ENCODE data around the gene CBARP. TPM values are rescaled to one million over a fixed set of nuclear protein-coding genes. Genes with fewer than 3 reads are reported as not detected.

CBARP gene
- total RNA-seq, 1 donor from 2014 or later, result 1.2 TPM

DNA sequence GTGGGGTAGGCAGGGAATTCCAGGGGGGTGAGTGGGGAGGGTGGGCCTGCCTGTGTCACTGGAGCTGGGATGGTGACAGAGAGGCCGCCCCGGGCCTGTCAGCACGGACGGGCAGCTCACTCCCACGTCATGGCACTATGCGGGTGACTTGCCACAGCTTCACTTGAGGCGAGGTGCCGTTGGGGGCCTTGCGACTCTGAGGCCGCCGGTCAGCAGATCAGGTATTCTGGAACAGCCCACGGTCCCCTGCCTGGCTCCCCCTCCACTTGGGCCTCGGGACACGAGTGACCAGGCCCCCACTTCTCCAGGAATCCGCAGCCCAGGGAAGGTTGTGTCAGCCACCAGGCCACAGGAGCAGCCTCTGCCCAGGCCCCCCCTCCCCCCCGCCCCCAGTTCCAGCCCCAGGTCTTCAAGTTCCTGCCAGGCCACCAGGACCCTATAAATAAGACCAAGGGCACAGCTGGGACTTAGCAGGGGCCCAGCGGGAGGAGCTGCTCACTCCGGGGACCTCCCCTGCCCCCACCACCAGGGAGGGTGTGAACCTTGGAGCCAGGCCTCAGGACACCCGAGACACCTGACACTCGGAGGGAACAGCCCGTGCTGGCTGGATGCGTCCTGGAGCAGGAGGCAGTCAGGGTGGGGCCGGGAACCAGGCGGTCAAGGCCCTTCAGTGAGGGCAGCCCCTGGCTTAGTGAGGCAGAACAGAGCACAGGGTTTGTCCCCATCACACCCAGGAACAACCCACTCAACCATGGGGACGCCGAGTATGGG, 7.9 kb upstream of the CBARP start:
- no peak for DNase-seq (ENCODE audit: low spot score)
- no peak overlapping the region for H3K4me2 ChIP-seq
- H3K27ac ChIP-seq, result no peak overlapping the region
- H3K9ac ChIP-seq, result no peak overlapping the region
- Mint-ChIP-seq H3K9me3 (no peaks in the 10 kb centered on the region), H3K36me3 (no peaks in the 10 kb centered on the region), H3K4me1 (peaks cover 23% of the 10 kb centered on the region), H3K27ac (no peak overlapping the region), H3K4me3 (no peak overlapping the region), H3K27me3 (ENCODE audit: insufficient read depth, low read depth) (peaks cover 5% of the 10 kb centered on the region)
- peaks cover 18% of the 10 kb centered on the region for H3K79me2 ChIP-seq (ENCODE audit: low read depth)
- no peaks in the 10 kb centered on the region for H3K36me3 ChIP-seq
- H3K4me1 ChIP-seq, result peaks cover 8% of the 10 kb centered on the region
- H3K9me3 ChIP-seq (ENCODE audit: low read depth), result no peaks in the 10 kb centered on the region
- H3F3A ChIP-seq (ENCODE audit: low read depth), result peaks cover 42% of the 10 kb centered on the region
- H4K20me1 ChIP-seq (ENCODE audit: low read depth), result peaks cover 39% of the 10 kb centered on the region
- H3K4me3 ChIP-seq, result no peak overlapping the region
- no peak overlapping the region for H2AFZ ChIP-seq (replicated peaks)
- H3K27me3 ChIP-seq, result peaks cover 4% of the 10 kb centered on the region
- TF ChIP-seq EZH2 (IDR thresholded peaks at IDR 0.05), result no peak
- TF ChIP-seq CTCF (IDR thresholded peaks at IDR 0.05), result no peak
- no peak for TF ChIP-seq EZH2phosphoT487 (IDR thresholded peaks at IDR 0.05)

GRCh38 chr19:1244693-1245451, 7.1 kb upstream of the CBARP start:
- no peaks in the 10 kb centered on the region for H3K36me3 Mint-ChIP-seq
- Histone ChIP-seq H4K20me1 (ENCODE audit: low read depth) (peaks cover 39% of the 10 kb centered on the region), H3K79me2 (ENCODE audit: low read depth) (peaks cover 10% of the 10 kb centered on the region), H3K9ac (no peak overlapping the region), H3K4me1 (peaks cover 10% of the 10 kb centered on the region), H3K4me2 (no peak overlapping the region), H3K27ac (no peak overlapping the region), H3K27me3 (peaks cover 7% of the 10 kb centered on the region), H3K36me3 (no peaks in the 10 kb centered on the region), H3K4me3 (no peak overlapping the region), H3K9me3 (ENCODE audit: low read depth) (no peaks in the 10 kb centered on the region), H2AFZ (replicated peaks) (no peak overlapping the region), H3F3A (ENCODE audit: low read depth) (peaks cover 42% of the 10 kb centered on the region)
- peak overlapping the region; percentile 76 for H3K4me3 Mint-ChIP-seq
- H3K27me3 Mint-ChIP-seq (ENCODE audit: insufficient read depth, low read depth), result peaks cover 5% of the 10 kb centered on the region
- TF ChIP-seq EZH2 (IDR thresholded peaks at IDR 0.05), result no peak
- no peak for TF ChIP-seq CTCF (IDR thresholded peaks at IDR 0.05)
- TF ChIP-seq EZH2phosphoT487 (IDR thresholded peaks at IDR 0.05), result no peak
- no peaks in the 10 kb centered on the region for H3K9me3 Mint-ChIP-seq
- H3K4me1 Mint-ChIP-seq, result peaks cover 26% of the 10 kb centered on the region
- DNase-seq (ENCODE audit: low spot score), result no peak
- H3K27ac Mint-ChIP-seq, result no peak overlapping the region

GRCh38 chr19:1243768-1244692, 6.2 kb upstream of the CBARP start:
- H3K36me3 ChIP-seq, result no peaks in the 10 kb centered on the region
- H3K79me2 ChIP-seq (ENCODE audit: low read depth), result peaks cover 8% of the 10 kb centered on the region
- peak; percentile 89 for DNase-seq (ENCODE audit: low spot score)
- Mint-ChIP-seq H3K4me3 (peak overlapping the region; percentile 89), H3K27me3 (ENCODE audit: insufficient read depth, low read depth) (peaks cover 7% of the 10 kb centered on the region), H3K9me3 (no peaks in the 10 kb centered on the region), H3K27ac (no peak overlapping the region), H3K4me1 (peaks cover 32% of the 10 kb centered on the region), H3K36me3 (no peaks in the 10 kb centered on the region)
- no peaks in the 10 kb centered on the region for H3K9me3 ChIP-seq (ENCODE audit: low read depth)
- TF ChIP-seq EZH2 (IDR thresholded peaks at IDR 0.05) (no peak), EZH2phosphoT487 (IDR thresholded peaks at IDR 0.05) (no peak), CTCF (IDR thresholded peaks at IDR 0.05) (peak; percentile 87)
- no peak overlapping the region for H3K4me3 ChIP-seq
- H3K27ac ChIP-seq, result no peak overlapping the region
- peaks cover 39% of the 10 kb centered on the region for H4K20me1 ChIP-seq (ENCODE audit: low read depth)
- no peak overlapping the region for H3K9ac ChIP-seq
- peaks cover 13% of the 10 kb centered on the region for H3K4me1 ChIP-seq
- peaks cover 50% of the 10 kb centered on the region for H3F3A ChIP-seq (ENCODE audit: low read depth)
- peaks cover 7% of the 10 kb centered on the region for H3K27me3 ChIP-seq
- H3K4me2 ChIP-seq, result no peak overlapping the region
- H2AFZ ChIP-seq (replicated peaks), result no peak overlapping the region
